NCI-H146 treated with DMSO at 0.1 percent for 48 hours (cell line): ENCODE measurements around the gene ANXA4.

Experiments used
- DNase-seq: peaks from one replicate; lab custom pipeline; 2025; ENCODE audit not compliant: unreplicated experiment; lab: John Stamatoyannopoulos, UW

Gene ANXA4

GRCh38 chr2:69837533-69837932, 95.6 kb downstream of the ANXA4 start:
- DNase-seq = no peak

- no peak for DNase-seq
Measured at GRCh38 chr2:69843993-69844392, 102.1 kb downstream of the ANXA4 start.

GRCh38 chr2:69844560-69844959, 102.6 kb downstream of the ANXA4 start:
- DNase-seq = no peak

- no peak for DNase-seq
Measured at GRCh38 chr2:69846182-69847067, 104.5 kb downstream of the ANXA4 start.

GRCh38 chr2:69847068-69847828, 105.3 kb downstream of the ANXA4 start:
- DNase-seq = no peak

- no peak for DNase-seq
Measured at GRCh38 chr2:69848186-69848790, 106.4 kb downstream of the ANXA4 start.

GRCh38 chr2:69858261-69858660, 116.3 kb downstream of the ANXA4 start:
- DNase-seq = no peak

GRCh38 chr2:69863298-69863697, 121.4 kb downstream of the ANXA4 start:
- no peak for DNase-seq
